ENCODE results near the gene PABPN1L. TPM values are rescaled to one million over a fixed set of nuclear protein-coding genes. Genes with fewer than 3 reads are reported as not detected.

Gene PABPN1L
- total RNA-seq, 1 experiment from 2014 or later: not detected

DNA sequence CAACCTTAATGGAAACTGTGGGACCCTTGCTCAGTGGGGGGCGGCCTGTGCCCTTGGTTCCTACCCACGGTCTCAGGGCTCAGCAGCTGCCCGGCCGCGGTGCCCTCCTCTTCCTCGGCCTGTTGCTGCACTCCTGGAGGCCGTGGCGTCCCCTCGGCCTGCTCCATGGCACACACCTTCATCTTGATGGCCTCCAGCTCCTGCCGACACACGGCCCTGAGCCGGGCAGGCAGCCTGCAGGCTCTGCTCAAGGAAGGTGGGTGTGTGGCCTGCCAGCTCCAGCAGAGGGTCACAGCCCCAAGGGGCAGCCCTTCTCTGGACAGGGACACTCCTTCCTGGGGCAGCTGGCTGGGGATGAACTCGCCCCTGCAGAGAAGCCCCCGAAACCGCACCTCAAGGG lies 718 bp downstream of the PABPN1L start:
- Histone ChIP-seq H4K20me1 (ENCODE audit: control insufficient read depth, insufficient read depth, insufficient read length) (no peaks in the 10 kb centered on the region), H3K27ac (ENCODE audit: insufficient read length, low read depth, low read length) (no peak overlapping the region), H4K91ac (ENCODE audit: insufficient read length, low read depth, low read length) (no peak overlapping the region), H2BK12ac (ENCODE audit: insufficient read length, low read depth, low read length) (no peak overlapping the region), H3K79me1 (ENCODE audit: insufficient read depth, low read depth, low read length, poor library complexity, severe bottlenecking) (no peaks in the 10 kb centered on the region), H2BK5ac (ENCODE audit: insufficient read length, low read length) (no peak overlapping the region), H3T11ph (ENCODE audit: low read length) (no peak overlapping the region), H3K79me2 (ENCODE audit: insufficient read depth, low read length) (no peaks in the 10 kb centered on the region), H2BK120ac (ENCODE audit: low read depth, low read length, poor library complexity, severe bottlenecking) (no peak overlapping the region), H3K56ac (ENCODE audit: insufficient read length, low read depth, low read length) (no peak overlapping the region), H3K14ac (ENCODE audit: insufficient read depth, low read length) (no peak overlapping the region), H3K27me3 (ENCODE audit: insufficient read depth, low read length) (no peaks in the 10 kb centered on the region), H2AK5ac (ENCODE audit: insufficient read length, low read length) (no peak overlapping the region), H3K4ac (ENCODE audit: low read depth, low read length) (no peak overlapping the region), H3K4me2 (ENCODE audit: insufficient read depth, insufficient read length, low read length) (no peak overlapping the region), H3K23ac (ENCODE audit: insufficient read length, low read depth, low read length) (no peak overlapping the region), H2BK15ac (ENCODE audit: low read depth, low read length) (no peak overlapping the region), H3K9ac (ENCODE audit: extremely low read depth, insufficient read length, low read length) (no peak overlapping the region), H4K5ac (ENCODE audit: insufficient read length, low read depth, low read length) (no peak overlapping the region), H2AFZ (ENCODE audit: low read length) (no peak overlapping the region), H3K18ac (ENCODE audit: insufficient read length, low read depth, low read length) (no peak overlapping the region), H3K4me1 (ENCODE audit: insufficient read depth, low read length) (no peaks in the 10 kb centered on the region), H2BK20ac (ENCODE audit: low read depth, low read length, poor library complexity, severe bottlenecking) (no peak overlapping the region), H3K23me2 (ENCODE audit: insufficient read length, low read depth, low read length, poor library complexity, severe bottlenecking) (no peaks in the 10 kb centered on the region), H4K8ac (replicated peaks; ENCODE audit: insufficient read length, low read depth, low read length) (no peak overlapping the region), H3K9me3 (ENCODE audit: control insufficient read depth, low read depth, low read length) (no peaks in the 10 kb centered on the region)
- Mint-ChIP-seq H3K27ac (no peak overlapping the region), H3K4me3 (no peak overlapping the region), H3K27me3 (ENCODE audit: low read depth) (peaks cover 4% of the 10 kb centered on the region), H3K36me3 (ENCODE audit: insufficient read depth in 1 of 3, low read depth in 3 of 3) (peaks cover 5 to 6% (median 6%) of the 10 kb centered on the region in 3 experiments; a peak in 6 of 7 replicates), H3K4me1 (no peaks in the 10 kb centered on the region), H3K9me3 (no peaks in the 10 kb centered on the region; a peak in 1 of 5 replicates)
- no CpG with 5 or more reads among the region's 15 CpGs for WGBS (ENCODE audit: extremely low coverage, insufficient read length, low lambda C conversion rate)
- TF ChIP-seq, protein P1, sequence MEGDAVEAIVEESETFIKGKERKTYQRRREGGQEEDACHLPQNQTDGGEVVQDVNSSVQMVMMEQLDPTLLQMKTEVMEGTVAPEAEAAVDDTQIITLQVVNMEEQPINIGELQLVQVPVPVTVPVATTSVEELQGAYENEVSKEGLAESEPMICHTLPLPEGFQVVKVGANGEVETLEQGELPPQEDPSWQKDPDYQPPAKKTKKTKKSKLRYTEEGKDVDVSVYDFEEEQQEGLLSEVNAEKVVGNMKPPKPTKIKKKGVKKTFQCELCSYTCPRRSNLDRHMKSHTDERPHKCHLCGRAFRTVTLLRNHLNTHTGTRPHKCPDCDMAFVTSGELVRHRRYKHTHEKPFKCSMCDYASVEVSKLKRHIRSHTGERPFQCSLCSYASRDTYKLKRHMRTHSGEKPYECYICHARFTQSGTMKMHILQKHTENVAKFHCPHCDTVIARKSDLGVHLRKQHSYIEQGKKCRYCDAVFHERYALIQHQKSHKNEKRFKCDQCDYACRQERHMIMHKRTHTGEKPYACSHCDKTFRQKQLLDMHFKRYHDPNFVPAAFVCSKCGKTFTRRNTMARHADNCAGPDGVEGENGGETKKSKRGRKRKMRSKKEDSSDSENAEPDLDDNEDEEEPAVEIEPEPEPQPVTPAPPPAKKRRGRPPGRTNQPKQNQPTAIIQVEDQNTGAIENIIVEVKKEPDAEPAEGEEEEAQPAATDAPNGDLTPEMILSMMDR (conservative IDR thresholded peaks at IDR 0.05): no peak
- DNase-seq: no peak
